Suppressor macrophage treated with lipopolysaccharide for 1 hour (primary cell): ENCODE data around the gene ADAMTS6.
A peak's percentile ranks its signal among the peaks of the same experiment; 100 is the strongest.
"Not testable (repeated sequence)": the region's sequence is repeated elsewhere in the genome, so short reads cannot be mapped to it uniquely, and the experiment has no call there.

Source experiments
- DNase-seq, 3 donors: peaks; one replicate each; pipeline ENCODE4 v3.0.0-alpha.2; 2020 to 2022

ADAMTS6 gene

GRCh38 chr5:65364907-65365306 lies 116.8 kb downstream of the ADAMTS6 start:
- DNase-seq: no peak

GRCh38 chr5:65363499-65363898 lies 118.2 kb downstream of the ADAMTS6 start:
- no peak for DNase-seq

- DNase-seq: no peak
These were observed 121.7 kb downstream of the ADAMTS6 start for GRCh38 chr5:65359981-65360380.

GRCh38 chr5:65359569-65359968 lies 122.2 kb downstream of the ADAMTS6 start:
- no peak for DNase-seq

DNA sequence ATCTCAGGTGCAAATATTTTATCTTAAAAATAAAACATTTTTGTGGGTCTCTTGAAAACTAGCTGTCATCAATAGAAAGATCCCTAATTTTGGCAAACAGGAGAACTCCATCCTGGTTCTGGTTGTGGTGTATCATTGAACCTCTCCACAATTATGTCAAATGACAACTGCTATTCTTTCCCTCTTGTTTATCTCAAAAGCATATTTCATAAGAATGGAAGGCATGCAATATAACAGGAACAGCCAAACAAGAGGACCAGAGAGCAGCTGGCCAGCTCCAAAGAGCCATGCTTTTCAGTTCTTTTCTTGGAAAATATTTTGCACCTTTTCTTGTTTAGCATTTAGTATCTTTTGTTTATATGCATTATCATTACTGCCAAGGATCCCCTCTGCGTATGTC lies 125.4 kb downstream of the ADAMTS6 start:
- no peak for DNase-seq

- no peak for DNase-seq
These were observed 126.4 kb downstream of the ADAMTS6 start for GRCh38 chr5:65355301-65355700.

DNA sequence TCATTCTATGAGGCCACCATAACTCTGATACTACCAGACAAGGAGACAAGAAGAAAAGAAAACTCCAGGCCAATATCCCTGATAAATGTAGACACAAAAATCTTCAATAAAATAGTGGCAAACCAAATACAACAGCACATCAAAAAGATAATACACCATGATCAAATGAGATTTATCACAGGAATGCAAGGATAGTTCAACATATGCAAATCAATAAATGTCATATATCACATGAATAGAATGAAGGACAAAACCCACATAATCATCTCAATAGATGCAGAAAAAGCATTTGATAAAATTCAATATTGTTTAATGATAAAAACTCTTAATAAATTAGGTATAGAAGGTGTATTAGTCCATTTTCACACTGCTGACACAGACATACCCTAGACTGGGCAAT lies 139.9 kb downstream of the ADAMTS6 start:
- no peak for DNase-seq

- no peak for DNase-seq
These were observed 143.0 kb downstream of the ADAMTS6 start for GRCh38 chr5:65338606-65339151.

DNA sequence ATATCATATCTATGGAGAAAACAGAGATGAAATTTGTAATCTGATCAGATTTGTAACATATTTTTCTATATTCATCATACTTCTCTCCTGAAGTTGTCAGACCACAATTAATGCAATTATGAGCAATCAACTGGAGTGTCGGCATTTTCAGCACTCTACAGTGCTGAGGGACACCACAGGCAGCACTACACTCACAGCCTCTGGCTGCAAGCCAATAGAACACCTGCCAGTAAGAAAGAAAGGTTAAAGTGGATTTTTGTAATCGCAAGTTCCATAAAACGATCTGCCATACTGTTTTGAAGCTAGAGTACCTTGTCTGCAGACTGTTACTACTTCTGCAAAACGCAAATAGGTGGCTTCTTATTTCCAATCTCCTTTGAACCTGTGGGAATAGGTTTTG lies 147.6 kb downstream of the ADAMTS6 start:
- DNase-seq: no peak

GRCh38 chr5:65332591-65332990 lies 149.1 kb downstream of the ADAMTS6 start:
- DNase-seq: no peak

GRCh38 chr5:65329266-65329665 lies 152.5 kb downstream of the ADAMTS6 start:
- no peak for DNase-seq

DNA sequence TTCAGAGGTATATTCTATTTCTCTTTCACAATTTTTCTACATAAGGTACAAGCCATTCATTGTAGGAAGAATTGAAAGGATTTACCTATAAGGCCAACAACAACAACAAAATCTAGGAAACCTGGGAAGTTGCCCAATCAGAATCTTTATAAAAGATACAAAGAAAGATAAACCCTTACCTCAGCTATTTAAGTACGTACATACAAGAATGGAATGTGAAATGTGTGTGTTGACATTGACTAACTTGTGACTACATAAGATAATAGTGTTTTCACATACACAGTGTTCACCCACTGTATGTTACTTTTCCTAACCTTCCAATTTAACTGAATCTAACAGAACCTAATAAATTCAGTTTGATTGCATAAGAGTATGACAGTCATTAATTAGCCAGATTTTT lies 154.1 kb downstream of the ADAMTS6 start:
- DNase-seq: no peak

DNA sequence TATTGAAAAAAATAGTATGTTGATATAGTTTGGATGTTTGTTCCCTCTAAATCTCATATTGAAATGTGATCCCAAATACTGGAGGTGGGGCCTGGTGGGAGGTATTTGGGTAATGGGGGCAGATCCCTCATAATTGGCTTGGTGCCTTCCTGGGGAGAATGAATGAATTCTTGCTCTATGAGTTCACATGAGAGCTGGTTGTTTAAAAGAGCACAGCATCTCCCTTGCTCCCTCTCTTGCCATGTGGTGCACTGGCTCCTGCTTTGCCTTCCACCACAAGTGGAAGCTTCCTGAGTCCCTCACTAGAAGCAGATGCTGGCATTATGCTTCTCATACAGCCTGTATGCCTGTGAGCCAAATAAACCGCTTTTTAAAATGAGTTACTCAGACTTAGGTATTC lies 154.8 kb downstream of the ADAMTS6 start:
- DNase-seq: no peak

- no peak for DNase-seq
These were observed 157.5 kb downstream of the ADAMTS6 start for GRCh38 chr5:65324226-65324625.

- DNase-seq: not testable (repeated sequence)
These were observed 161.0 kb downstream of the ADAMTS6 start for GRCh38 chr5:65320704-65321103.

GRCh38 chr5:65320250-65320649 lies 161.5 kb downstream of the ADAMTS6 start:
- no peak for DNase-seq

DNA sequence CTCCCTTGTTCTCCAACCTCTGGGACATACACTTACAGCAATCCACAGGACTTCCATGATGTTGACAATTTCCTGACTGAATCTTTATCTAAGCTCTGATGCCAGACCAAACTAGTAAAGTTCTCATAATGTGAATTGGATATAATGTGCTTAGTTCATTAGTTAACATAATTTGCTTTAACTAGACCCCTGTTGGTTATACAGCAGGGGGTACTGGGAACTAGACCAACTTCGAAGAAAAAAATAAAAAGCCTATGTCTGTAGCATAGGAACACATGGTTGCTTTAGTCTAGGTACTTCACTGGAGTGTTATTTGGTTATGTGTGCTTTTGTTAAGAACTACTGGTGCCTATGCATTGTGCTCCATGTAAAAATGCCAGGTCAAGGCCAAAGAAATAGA lies 173.8 kb downstream of the ADAMTS6 start:
- no peak for DNase-seq

GRCh38 chr5:65307088-65307487 lies 174.6 kb downstream of the ADAMTS6 start:
- no peak for DNase-seq

DNA sequence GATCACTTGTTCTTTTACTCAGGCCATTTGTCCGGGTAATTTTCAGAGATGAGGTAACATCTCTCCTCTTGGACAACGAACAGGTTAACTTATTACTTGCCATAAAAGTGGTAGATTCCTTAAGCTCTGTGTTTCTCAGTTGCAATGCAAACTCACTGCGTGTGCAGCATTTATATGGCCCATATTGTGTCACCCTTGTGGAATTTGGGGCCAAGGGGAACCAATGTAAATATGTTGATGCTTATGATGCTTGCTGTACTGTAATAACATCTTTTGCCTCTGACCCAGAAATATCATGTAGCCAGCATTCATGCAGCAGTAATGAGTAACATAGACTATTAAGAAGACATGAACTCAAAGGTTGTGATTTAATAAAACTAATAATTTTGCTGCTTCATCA lies 175.8 kb downstream of the ADAMTS6 start:
- DNase-seq: no peak

- DNase-seq: no peak
These were observed 181.9 kb downstream of the ADAMTS6 start for GRCh38 chr5:65299861-65300260.

DNA sequence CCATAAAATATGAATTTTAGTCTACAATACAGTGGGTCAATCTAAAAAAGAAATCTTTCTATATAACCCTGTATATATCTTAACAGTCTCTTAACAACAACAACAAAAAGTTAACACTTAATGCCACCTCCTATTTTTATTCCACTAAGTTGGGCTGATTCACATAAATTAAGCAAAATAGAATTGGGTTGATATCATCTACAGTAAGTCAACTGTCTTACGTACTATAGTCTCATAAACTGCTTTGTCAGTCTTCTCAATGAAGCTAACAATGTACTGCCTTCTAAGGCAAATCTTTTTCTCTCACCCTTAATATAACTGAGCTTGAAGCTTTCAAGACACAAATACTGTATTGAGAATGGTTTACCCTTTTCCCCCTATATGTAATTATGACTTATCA lies 185.7 kb downstream of the ADAMTS6 start:
- no peak for DNase-seq

GRCh38 chr5:65292196-65292595 lies 189.5 kb downstream of the ADAMTS6 start:
- DNase-seq: no peak

DNA sequence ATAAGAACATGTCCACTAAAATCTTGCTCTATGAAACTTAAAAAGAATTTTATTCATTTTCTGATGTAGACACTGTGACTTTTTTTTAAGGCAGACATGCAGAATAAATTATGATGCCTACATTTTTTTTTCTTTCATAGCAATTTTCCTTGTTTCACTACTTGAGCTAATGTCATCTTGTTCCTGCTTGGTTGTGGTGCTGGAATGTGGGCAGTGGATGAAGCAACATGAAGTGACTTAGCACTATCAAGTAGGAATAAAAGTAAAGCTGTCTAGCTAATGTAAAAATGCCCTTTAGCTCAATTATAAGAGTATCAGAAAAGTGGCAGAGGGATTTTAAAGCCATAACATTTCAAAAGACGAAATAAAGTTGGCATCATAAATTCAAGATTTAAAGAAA lies 191.0 kb downstream of the ADAMTS6 start:
- peak in 1 of 3 donors; percentile 5 for DNase-seq

DNA sequence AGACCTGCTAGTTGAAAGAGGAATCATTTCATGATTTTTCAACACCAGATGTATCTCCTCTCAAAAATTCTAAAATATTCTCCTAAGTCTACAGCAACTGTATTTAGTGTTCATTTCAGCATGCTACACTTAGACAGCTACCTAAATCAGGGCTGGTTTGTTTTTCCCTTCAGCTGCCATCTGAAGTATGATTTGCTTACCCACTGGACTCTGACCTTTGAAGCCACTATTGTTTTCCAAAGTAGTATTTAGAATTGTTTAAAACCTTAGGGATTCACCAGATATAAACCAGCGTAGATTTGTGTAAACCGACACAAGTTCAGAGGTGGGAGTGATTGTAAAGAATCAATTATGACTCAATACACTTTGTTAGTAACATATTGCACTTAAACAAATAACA lies 193.1 kb downstream of the ADAMTS6 start:
- DNase-seq: no peak

- no peak for DNase-seq
These were observed 202.1 kb downstream of the ADAMTS6 start for GRCh38 chr5:65279603-65280002.
